IPS-18a (cell line): ENCODE measurements around the gene ATR.
A peak's percentile ranks its signal among the peaks of the same experiment; 100 is the strongest.
"Not testable (repeated sequence)": the region's sequence is repeated elsewhere in the genome, so short reads cannot be mapped to it uniquely, and the experiment has no call there.

Source experiments
- H3K27ac ChIP-seq: one replicate; pipeline ENCODE4 v1.5.1; 2013; ENCODE audit warnings: low read length
- H3K27me3 ChIP-seq: one replicate; pipeline ENCODE4 v1.6.1; 2013; ENCODE audit warnings: mild to moderate bottlenecking, low read length; ENCODE audit not compliant: control insufficient read depth, insufficient read depth
- H3K36me3 ChIP-seq: one replicate; pipeline ENCODE4 v1.6.1; 2013; ENCODE audit warnings: low read depth, low read length; ENCODE audit not compliant: control insufficient read depth
- H3K4me1 ChIP-seq: one replicate; pipeline ENCODE4 v1.6.1; 2013; ENCODE audit warnings: low read depth, low read length; ENCODE audit not compliant: control insufficient read depth
- H3K4me3 ChIP-seq: one replicate; pipeline ENCODE4 v1.5.1; 2013; ENCODE audit warnings: low read length
- H3K9ac ChIP-seq: one replicate; pipeline ENCODE4 v1.6.1; 2013; ENCODE audit warnings: mild to moderate bottlenecking, low read length, moderate library complexity
- H3K9me3 ChIP-seq: one replicate; pipeline ENCODE4 v1.6.1; 2013; ENCODE audit warnings: low read depth, low read length; ENCODE audit not compliant: control insufficient read depth

Gene ATR

DNA sequence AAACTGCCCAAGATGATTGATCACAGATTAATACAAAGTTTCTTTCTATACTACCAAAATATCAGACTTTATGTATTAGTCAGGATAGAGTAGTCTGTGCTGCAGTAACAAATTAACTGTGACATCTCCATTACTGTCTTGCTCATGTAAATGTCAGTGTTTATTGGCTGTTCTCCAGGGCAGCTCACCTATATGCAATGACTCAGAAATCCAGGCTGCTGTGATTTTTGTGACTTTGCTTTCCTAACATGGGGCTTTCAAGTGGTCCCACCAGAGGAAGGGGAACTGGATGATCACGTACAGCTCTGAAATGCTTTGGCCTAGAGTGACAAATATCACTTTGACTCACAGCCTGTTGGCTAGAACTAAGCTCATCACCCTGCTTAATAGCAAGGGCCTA, 30.6 kb upstream of the ATR start:
- Histone ChIP-seq H3K27me3 (no peaks in the 10 kb centered on the region), H3K27ac (no peak overlapping the region), H3K4me1 (no peaks in the 10 kb centered on the region), H3K4me3 (no peak overlapping the region), H3K36me3 (no peaks in the 10 kb centered on the region), H3K9me3 (no peaks in the 10 kb centered on the region), H3K9ac (no peak overlapping the region)

DNA sequence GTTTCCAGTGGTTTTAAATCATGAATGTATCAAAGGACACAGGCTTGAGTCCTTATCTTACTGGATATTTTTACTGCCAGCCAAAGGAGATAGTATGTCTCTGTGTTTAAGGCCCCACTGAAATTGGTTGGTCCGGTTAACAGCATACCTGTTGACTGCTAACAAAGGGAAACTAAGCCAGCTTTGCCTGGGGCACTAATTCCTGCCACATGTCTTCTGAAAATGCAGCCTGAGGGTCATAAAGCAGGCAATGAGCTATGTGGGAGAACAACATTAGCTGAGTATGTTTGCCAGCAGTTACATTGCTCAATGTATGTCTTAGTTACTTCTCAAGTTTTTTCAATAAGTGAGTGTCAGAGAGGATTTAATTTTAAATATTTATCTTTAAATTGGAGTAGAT, 30.1 kb upstream of the ATR start:
- Histone ChIP-seq H3K36me3 (no peaks in the 10 kb centered on the region), H3K4me3 (no peak overlapping the region), H3K27ac (no peak overlapping the region), H3K4me1 (no peaks in the 10 kb centered on the region), H3K9ac (no peak overlapping the region), H3K27me3 (no peaks in the 10 kb centered on the region), H3K9me3 (no peaks in the 10 kb centered on the region)

DNA sequence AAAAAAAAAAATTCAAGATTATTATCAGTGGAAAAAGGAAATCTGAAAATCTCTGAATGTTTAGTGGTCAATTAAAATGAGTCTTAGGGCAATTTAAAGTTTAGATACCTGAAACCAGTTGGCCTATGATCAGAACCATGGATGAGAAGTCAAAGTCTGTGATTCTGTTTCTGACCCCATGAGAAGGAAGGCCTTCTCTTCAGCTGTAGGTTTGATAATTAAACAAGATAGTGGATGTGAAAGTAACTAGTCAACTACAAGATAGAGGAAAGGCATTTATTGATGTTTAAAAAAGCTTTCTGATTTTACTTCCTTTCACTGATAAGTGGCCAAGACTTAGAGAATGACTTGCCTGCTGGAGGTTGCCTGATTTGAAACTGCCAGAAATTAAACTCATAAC, 26.4 kb upstream of the ATR start:
- Histone ChIP-seq H3K27ac (no peak overlapping the region), H3K9me3 (no peaks in the 10 kb centered on the region), H3K4me1 (no peaks in the 10 kb centered on the region), H3K27me3 (no peaks in the 10 kb centered on the region), H3K4me3 (no peak overlapping the region), H3K9ac (no peak overlapping the region), H3K36me3 (no peaks in the 10 kb centered on the region)

DNA sequence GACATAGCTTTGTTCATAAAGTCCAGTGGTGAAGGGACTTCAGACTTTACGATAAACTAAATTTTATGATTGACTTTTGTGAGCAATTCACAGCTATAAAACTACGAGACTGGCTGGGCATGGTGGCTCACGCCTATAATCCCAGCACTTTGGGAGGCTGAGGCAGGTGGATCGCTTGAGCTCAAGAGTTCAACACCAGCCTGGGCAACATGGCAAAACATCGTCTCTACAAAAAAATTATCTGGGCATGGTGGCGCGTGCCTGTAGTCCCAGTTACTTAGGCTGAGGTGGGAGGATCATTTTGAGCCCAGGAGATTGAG, 24.8 kb upstream of the ATR start:
- H3K36me3 ChIP-seq, H3K9ac ChIP-seq, H3K4me3 ChIP-seq, H3K9me3 ChIP-seq, H3K27me3 ChIP-seq, H3K4me1 ChIP-seq, H3K27ac ChIP-seq: not testable (repeated sequence)

DNA sequence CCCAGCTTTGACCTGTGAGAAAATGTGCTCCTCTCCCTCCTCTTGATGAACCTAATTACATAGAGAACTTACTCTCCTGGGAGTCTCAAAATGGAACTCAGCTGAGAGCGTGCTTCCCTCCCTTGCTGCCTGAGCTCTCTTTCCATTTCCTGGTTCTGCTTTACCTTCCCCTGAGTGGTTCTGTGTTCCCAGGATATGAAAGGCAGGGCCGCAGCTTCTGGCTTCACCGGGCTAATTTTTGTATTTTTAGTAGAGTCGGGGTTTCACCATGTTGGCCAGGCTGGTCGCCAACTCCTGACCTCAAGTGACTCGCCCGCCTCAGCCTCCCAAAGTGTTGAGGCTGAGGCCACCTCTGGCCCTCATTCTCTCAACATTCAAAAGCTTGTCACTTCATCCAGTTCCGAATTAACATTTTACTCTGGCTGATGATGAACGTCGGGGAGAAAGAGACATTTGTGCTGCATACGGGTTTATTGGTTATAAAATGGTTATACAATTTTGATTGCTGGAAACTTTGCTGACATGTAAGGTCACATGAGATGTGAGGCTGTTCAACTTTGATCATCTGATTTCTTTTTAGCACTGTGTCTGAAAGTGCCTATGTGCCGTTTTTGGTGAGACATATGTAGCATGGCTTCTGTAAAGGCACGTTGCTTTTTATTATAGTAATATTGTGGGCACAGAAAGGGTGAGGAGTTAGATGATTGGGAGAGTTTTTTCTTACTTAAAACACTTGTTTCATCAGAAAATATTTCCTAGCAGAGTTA, 24.3 kb upstream of the ATR start:
- no peaks in the 10 kb centered on the region for H3K27me3 ChIP-seq
- no peak overlapping the region for H3K9ac ChIP-seq
- H3K36me3 ChIP-seq = no peaks in the 10 kb centered on the region
- H3K4me3 ChIP-seq = no peak overlapping the region
- no peak overlapping the region for H3K27ac ChIP-seq
- H3K4me1 ChIP-seq = no peaks in the 10 kb centered on the region
- no peaks in the 10 kb centered on the region for H3K9me3 ChIP-seq

DNA sequence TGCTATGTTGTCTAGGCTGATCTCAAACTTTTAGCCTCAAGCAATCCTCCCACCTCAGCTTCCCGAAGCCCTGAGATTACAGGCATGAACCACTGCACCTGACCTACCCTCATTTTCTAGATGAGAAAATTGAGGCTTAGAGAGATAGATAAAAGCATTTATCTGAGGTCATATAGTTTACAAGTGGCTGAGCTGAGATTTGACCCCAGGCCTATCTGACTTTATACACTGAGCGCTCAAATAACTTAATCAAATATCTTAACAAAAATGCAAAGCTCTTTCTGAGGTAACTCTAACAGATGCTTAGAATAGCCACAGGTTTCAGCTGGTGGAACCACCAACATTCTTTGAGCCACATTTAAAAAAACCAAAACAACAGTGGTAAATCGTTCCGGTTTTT, 23.2 kb upstream of the ATR start:
- no peak overlapping the region for H3K9ac ChIP-seq
- H3K4me3 ChIP-seq = no peak overlapping the region
- H3K36me3 ChIP-seq = no peaks in the 10 kb centered on the region
- H3K4me1 ChIP-seq = peaks cover 2% of the 10 kb centered on the region
- H3K27me3 ChIP-seq = peaks cover 9% of the 10 kb centered on the region
- no peak overlapping the region for H3K27ac ChIP-seq
- no peaks in the 10 kb centered on the region for H3K9me3 ChIP-seq

DNA sequence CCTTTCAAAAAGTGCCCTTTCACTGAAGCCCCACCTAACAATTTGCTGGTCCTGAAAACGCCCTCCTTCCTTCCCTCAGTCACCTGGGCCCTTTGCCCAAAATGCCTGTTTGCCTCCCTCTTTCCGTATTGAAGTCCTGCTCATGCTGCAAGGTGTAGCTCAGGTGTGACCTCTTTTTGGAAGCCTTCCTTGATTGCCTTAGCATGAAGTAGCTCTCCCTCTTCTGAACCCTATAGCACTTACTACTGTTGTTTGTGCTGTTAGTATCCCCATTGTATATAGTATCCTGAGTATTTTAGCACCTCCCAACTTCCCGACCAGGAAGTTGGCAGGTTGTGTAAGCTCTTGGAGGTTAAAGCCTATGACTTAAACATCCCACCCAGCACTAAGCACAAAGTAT, 19.4 kb upstream of the ATR start:
- Histone ChIP-seq H3K27ac (no peak overlapping the region), H3K4me3 (no peak overlapping the region), H3K27me3 (peaks cover 18% of the 10 kb centered on the region), H3K36me3 (no peaks in the 10 kb centered on the region), H3K9ac (no peak overlapping the region), H3K4me1 (peaks cover 8% of the 10 kb centered on the region), H3K9me3 (no peaks in the 10 kb centered on the region)

DNA sequence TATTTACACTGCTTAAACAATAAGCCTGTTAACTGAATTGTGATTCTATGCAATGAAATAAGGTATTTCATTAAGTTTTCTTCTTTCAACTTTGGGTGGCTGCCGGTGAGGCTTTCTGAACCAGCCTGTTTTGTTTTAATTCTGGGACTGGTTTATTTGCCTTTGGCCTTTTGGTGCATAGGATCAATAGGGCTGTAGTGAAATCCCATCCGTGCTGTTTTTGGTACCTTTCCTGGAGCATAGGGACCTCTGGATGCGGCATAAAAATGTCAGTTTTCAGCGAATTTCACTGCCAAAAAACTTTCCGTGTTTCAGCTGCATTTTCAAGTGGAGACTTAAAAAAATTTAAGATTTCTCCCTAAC, 18.2 kb upstream of the ATR start:
- Histone ChIP-seq H3K27me3 (peaks cover 18% of the 10 kb centered on the region), H3K36me3 (no peaks in the 10 kb centered on the region), H3K4me3 (peak overlapping the region; percentile 90), H3K9me3 (no peaks in the 10 kb centered on the region), H3K9ac (peak overlapping the region; percentile 34), H3K4me1 (peaks cover 8% of the 10 kb centered on the region), H3K27ac (no peak overlapping the region)

DNA sequence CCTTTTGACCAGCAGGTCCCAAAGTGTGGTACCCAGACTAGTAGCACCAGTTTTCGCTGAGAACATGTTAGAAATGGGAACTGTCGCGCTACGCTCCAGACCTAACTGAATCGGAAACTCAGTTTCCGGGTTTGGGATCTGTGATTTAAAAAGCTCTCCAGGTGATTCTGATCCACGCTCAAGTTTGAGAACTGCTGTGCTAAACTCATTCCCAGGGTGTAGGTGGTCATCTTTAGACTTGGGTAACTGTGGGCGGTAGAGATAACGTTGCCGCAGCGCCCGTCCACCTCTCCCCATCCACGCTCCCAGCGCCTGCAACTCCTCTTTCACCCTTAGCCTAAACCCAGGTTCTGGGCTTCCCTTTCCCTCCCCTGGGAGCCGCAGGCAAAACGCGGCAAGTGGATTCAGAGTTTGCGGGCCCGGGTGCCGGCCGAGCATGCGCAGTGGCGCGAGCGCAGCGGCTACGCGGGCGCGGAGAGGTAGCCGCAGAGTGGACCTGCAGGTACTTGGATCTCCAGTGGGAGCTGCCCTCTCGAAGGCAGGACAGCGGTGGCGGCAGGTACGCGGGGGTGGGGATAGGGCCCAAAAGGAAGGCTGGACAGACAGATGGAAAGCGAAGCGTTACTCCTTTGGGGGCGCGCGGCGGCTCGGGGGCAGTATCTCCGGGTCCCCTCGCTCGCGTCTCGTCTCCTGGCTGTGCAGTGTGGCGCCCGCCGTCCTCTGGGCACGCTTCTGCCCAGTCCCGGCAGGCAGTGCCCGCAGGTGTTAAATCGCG, 17.6 kb upstream of the ATR start, which contains the start of gene PLS1:
PLS1 (plus strand) TSS at position 443 of the 775 bp plus-strand sequence. CDS start 67,845 bp downstream, outside the sequence.
- Histone ChIP-seq H3K9ac (peak within 1 kb of the TSS; percentile 34), H3K27me3 (peaks cover 18% of the 10 kb centered on the region), H3K36me3 (no peaks in the 10 kb centered on the region), H3K27ac (no peak within 1 kb of the TSS), H3K4me3 (peak within 1 kb of the TSS; percentile 90), H3K4me1 (peaks cover 8% of the 10 kb centered on the region), H3K9me3 (no peaks in the 10 kb centered on the region)

DNA sequence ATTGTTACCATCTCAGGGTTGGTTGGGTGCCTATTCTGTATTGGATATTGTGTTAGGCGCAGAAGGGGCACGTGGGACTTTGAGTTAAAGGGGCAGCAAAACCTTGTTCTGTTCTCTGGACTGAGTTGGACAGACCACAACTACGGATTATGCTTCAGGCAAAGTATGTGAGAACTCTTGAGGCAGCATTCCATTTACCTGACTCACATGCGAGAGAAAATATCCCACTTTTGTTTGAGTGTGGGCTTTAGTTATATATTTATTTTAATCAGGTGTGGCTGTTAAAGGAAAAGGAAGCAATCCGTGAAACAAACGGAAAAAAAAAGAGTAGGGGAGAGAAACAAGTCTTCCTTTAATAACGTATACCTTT, 17.0 kb upstream of the ATR start:
- H3K36me3 ChIP-seq = no peaks in the 10 kb centered on the region

DNA sequence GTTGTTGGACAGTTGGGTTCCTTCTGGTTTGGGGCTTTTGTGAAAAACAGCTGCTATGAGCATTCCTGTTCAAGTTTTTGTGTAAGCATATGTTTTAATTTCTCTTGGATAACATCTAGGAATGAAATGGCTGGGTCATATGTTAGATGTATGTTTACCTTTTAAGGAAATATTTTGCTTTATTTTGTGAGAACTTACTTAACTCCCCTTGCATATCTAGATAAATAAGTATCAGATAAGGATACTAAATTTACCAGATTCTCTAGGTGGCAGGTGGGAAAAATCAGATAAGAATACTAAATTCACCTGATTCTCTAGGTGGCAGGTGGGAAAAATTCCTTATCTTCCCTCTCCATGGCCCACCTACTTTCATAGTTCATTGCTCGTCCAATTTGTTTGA, 16.6 kb upstream of the ATR start:
- H3K36me3 ChIP-seq = no peaks in the 10 kb centered on the region
- no peak overlapping the region for H3K4me3 ChIP-seq
- no peak overlapping the region for H3K9ac ChIP-seq
- H3K27ac ChIP-seq = no peak overlapping the region
- H3K4me1 ChIP-seq = peaks cover 8% of the 10 kb centered on the region
- H3K9me3 ChIP-seq = no peaks in the 10 kb centered on the region
- H3K27me3 ChIP-seq = peaks cover 18% of the 10 kb centered on the region

More for the DNA sequence above, 17.0 kb upstream of the ATR start:
- Histone ChIP-seq H3K27ac (no peak overlapping the region), H3K27me3 (peaks cover 18% of the 10 kb centered on the region), H3K4me3 (peak overlapping the region; percentile 90), H3K9ac (peak overlapping the region; percentile 34), H3K9me3 (no peaks in the 10 kb centered on the region), H3K4me1 (peaks cover 8% of the 10 kb centered on the region)

DNA sequence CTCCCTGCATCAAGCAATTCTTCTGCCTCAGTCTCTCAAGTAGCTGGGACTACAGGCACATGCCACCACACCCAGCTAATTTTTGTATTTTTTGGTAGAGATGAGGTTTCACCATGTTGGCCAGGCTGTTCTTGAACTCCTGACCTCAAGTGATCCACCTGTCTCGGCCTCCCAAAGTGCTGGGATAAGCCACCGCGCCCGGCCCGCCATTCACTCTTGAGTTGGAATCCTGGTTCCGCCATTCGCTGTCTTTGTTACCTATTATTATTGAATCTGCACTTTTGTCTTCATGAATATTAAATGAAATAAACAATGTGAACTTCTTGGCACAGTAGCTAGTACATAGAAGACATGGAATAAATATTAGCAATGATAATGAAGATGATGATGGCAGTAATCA, 13.7 kb upstream of the ATR start:
- peaks cover 15% of the 10 kb centered on the region for H3K27me3 ChIP-seq

More for the DNA sequence above, 13.7 kb upstream of the ATR start:
- H3K9ac ChIP-seq, H3K4me1 ChIP-seq, H3K27ac ChIP-seq, H3K36me3 ChIP-seq, H3K9me3 ChIP-seq, H3K4me3 ChIP-seq: not testable (repeated sequence)
